HAP-1 (cell line): ENCODE data around the gene SLFN13.
"Not testable (repeated sequence)": the region's sequence is repeated elsewhere in the genome, so short reads cannot be mapped to it uniquely, and the experiment has no call there.

ENCODE experiments used
- DNase-seq, 2 experiments: peaks; one replicate each; pipeline ENCODE4 v3.0.0-alpha.2; 2016 to 2020; ENCODE audit warnings: low spot score in 2 of 2
- H3K27me3 ChIP-seq: fragments of 250-450 bp; sonication (Bioruptor Pico); 2 replicates; pipeline ENCODE4 v1.5.1; 2020; ENCODE audit warnings: low read depth, mild to moderate bottlenecking, moderate library complexity
- H3K36me3 ChIP-seq: fragments of 250-450 bp; sonication (Bioruptor Pico); replicated peaks from 2 replicates; pipeline ENCODE4 v1.5.1; 2020; ENCODE audit warnings: mild to moderate bottlenecking
- H3K4me1 ChIP-seq: fragments of 250-450 bp; sonication (Bioruptor Pico); 2 replicates; pipeline ENCODE4 v1.5.1; 2020; ENCODE audit warnings: mild to moderate bottlenecking
- H3K4me3 ChIP-seq: fragments of 250-450 bp; sonication (Bioruptor Pico); 2 replicates; pipeline ENCODE4 v1.5.1; 2020; ENCODE audit warnings: mild to moderate bottlenecking, moderate library complexity
- H3K9me3 ChIP-seq: fragments of 250-450 bp; sonication (Bioruptor Pico); 2 replicates; pipeline ENCODE4 v1.5.1; 2020; ENCODE audit warnings: mild to moderate bottlenecking, moderate library complexity
- in situ Hi-C: fragments of 300-500 bp; cut with MboI; formaldehyde crosslinking; loops from 3 replicates; pipeline ENCODE4 v1.14.3; 2020; ENCODE audit warnings: low sequenced_read_pairs, inconsistent platforms, mixed read lengths

SLFN13 gene

DNA sequence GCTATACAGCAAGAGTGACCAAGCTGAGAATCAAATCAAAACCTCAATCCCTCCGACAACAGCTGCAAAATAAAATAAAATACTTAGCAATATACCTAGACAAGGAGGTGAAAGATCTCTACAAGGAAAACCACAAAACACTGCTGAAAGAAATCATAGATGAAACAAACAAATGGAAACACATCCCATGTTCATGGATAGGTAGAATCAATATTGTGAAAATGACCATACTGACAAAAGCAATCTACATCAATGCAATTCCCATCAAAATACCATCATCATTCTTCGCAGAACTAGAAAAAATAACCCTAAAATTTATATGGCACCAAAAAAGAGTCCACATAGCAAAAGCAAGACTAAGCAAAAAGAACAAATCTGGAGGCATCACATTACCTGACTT is 33.9 kb downstream of the SLFN13 start:
- H3K4me1 ChIP-seq, H3K36me3 ChIP-seq, H3K4me3 ChIP-seq, H3K9me3 ChIP-seq, DNase-seq, H3K27me3 ChIP-seq, in situ Hi-C loops: not testable (repeated sequence)

DNA sequence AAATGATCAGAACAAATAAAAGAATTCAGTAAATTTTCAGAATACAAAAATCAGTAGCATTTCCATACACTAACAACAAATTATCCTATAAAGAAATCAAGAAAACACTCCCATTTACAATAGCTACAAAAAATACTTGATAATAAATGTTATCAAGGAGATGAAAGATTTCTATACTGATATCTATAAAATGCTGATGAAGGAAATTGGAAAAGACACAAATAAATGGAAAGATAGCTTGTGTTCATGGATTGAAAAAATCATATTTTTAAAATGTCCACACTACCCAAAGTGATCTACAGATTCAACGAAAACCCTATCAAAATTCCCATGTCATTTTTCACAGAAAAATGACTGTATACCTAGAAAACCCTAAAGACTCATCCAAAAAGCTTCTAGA is 34.3 kb downstream of the SLFN13 start:
- H3K36me3 ChIP-seq: no peaks in the 10 kb centered on the region
- H3K9me3 ChIP-seq: 0 out of 2 replicates have a peak, but pooled peaks cover 3% of the 10 kb centered on the region
- no peak for DNase-seq
- no peaks in the 10 kb centered on the region for H3K4me1 ChIP-seq
- no peaks in the 10 kb centered on the region for H3K27me3 ChIP-seq
- H3K4me3 ChIP-seq: no peak overlapping the region
- in situ Hi-C loops: no loop called here

GRCh38 chr17:35407531-35407930 is 41.0 kb downstream of the SLFN13 start:
- H3K9me3 ChIP-seq: no peaks in the 10 kb centered on the region
- in situ Hi-C loops: no loop called here
- H3K27me3 ChIP-seq: no peaks in the 10 kb centered on the region
- no peaks in the 10 kb centered on the region for H3K36me3 ChIP-seq
- no peaks in the 10 kb centered on the region for H3K4me1 ChIP-seq
- no peak for DNase-seq
- no peak overlapping the region for H3K4me3 ChIP-seq

GRCh38 chr17:35406568-35406967 is 42.0 kb downstream of the SLFN13 start:
- Histone ChIP-seq H3K4me1 (no peaks in the 10 kb centered on the region), H3K9me3 (no peaks in the 10 kb centered on the region), H3K36me3 (no peaks in the 10 kb centered on the region), H3K4me3 (no peak overlapping the region), H3K27me3 (no peaks in the 10 kb centered on the region)
- in situ Hi-C loops: no loop called here
- no peak for DNase-seq

GRCh38 chr17:35404360-35404759 is 44.2 kb downstream of the SLFN13 start:
- no peak for DNase-seq
- no peak overlapping the region for H3K4me3 ChIP-seq
- no peaks in the 10 kb centered on the region for H3K4me1 ChIP-seq
- H3K36me3 ChIP-seq: no peaks in the 10 kb centered on the region
- in situ Hi-C loops: no loop called here
- H3K27me3 ChIP-seq: no peaks in the 10 kb centered on the region
- H3K9me3 ChIP-seq: no peaks in the 10 kb centered on the region

- H3K4me1 ChIP-seq, DNase-seq, in situ Hi-C loops, H3K4me3 ChIP-seq, H3K36me3 ChIP-seq, H3K9me3 ChIP-seq, H3K27me3 ChIP-seq: not testable (repeated sequence)
These were observed 54.8 kb downstream of the SLFN13 start for GRCh38 chr17:35393783-35394182.

DNA sequence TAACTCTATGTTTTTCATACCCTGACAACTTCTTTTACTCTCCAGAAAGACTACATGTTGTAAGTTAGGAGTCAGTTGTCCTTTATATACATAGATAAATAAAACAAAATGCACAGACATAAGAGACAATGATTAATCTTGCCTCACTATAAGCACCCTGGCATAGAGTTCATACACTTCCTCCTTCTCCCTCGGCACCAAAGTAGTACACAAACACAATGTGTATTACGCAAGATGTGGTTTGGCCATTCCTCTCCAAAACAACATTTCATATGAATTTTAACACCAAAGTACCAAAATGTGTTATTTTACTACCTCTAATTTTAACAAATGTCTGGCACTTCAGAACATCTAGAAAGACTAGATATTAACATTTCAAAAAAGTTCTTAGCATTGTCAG is 57.9 kb downstream of the SLFN13 start:
- no peaks in the 10 kb centered on the region for H3K36me3 ChIP-seq
- in situ Hi-C loops: no loop called here
- H3K9me3 ChIP-seq: 0 out of 2 replicates have a peak, but pooled peaks cover under 1% of the 10 kb centered on the region
- no peak for DNase-seq
- H3K4me3 ChIP-seq: no peak overlapping the region
- no peaks in the 10 kb centered on the region for H3K27me3 ChIP-seq
- H3K4me1 ChIP-seq: no peaks in the 10 kb centered on the region

- in situ Hi-C loops: no loop called here
- no peaks in the 10 kb centered on the region for H3K36me3 ChIP-seq
- no peaks in the 10 kb centered on the region for H3K4me1 ChIP-seq
- H3K9me3 ChIP-seq: 0 out of 2 replicates have a peak, but pooled peaks cover 2% of the 10 kb centered on the region
- H3K27me3 ChIP-seq: no peaks in the 10 kb centered on the region
- no peak overlapping the region for H3K4me3 ChIP-seq
- no peak for DNase-seq
These were observed 58.4 kb downstream of the SLFN13 start for GRCh38 chr17:35390156-35390555.

DNA sequence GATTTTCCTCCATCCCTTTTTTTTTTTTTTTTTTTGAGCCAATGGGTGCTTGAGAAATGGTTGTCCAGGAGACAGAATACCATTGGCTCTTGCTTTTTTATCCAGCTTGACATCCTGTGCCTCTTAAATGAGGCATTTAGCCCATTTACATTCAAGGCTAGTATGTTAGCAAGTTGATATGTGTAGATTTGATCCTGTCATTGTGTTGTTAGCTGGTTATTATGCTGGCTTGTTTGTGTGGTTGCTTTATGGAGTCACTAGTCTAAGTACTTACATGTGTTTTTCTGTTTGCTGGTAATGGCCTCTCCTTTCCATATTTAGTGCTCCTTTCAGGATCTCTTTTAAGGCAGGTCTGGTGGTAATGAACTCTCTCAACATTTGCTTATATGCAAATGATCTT is 61.1 kb downstream of the SLFN13 start:
- Histone ChIP-seq H3K9me3 (0 out of 2 replicates have a peak, but pooled peaks cover 2% of the 10 kb centered on the region), H3K27me3 (no peaks in the 10 kb centered on the region), H3K36me3 (no peaks in the 10 kb centered on the region), H3K4me3 (no peak overlapping the region), H3K4me1 (no peaks in the 10 kb centered on the region)
- no peak for DNase-seq
- in situ Hi-C loops: no loop called here
